KMS-11 (cell line): Measurements from ENCODE around the gene PLEKHA5.

Experiments
- H2AFZ ChIP-seq: fragments of 200-600 bp; sonication (generic); 2 replicates; pipeline ENCODE4 v1.6.1; 2016; ENCODE audit warnings: antibody characterized with exemption, mixed run types, low read depth
- H3K27ac ChIP-seq: fragments of 200-600 bp; sonication (generic); 2 replicates; pipeline ENCODE4 v1.6.1; 2016; ENCODE audit warnings: mild to moderate bottlenecking, mixed run types
- H3K27me3 ChIP-seq: fragments of 200-600 bp; sonication (generic); 2 replicates; pipeline ENCODE4 v1.6.1; 2017; ENCODE audit warnings: mild to moderate bottlenecking, low read depth, mixed run types, moderate library complexity; ENCODE audit not compliant: insufficient read depth
- H3K36me3 ChIP-seq: fragments of 200-600 bp; sonication (generic); 2 replicates; pipeline ENCODE4 v1.6.1; 2017; ENCODE audit warnings: mild to moderate bottlenecking, mixed run types; ENCODE audit not compliant: insufficient read depth
- H3K4me1 ChIP-seq: fragments of 200-600 bp; sonication (generic); 2 replicates; pipeline ENCODE4 v1.6.1; 2016; ENCODE audit warnings: mild to moderate bottlenecking, low read depth, mixed run types; ENCODE audit not compliant: poor library complexity, severe bottlenecking
- H3K4me2 ChIP-seq: fragments of 200-600 bp; sonication (generic); 2 replicates; pipeline ENCODE4 v1.7.0; 2016; ENCODE audit warnings: mild to moderate bottlenecking, mixed run types
- H3K4me3 ChIP-seq: fragments of 200-600 bp; sonication (generic); IDR thresholded peaks from 2 replicates; pipeline ENCODE4 v1.6.1; 2017; ENCODE audit warnings: low read depth, low read length, mixed read lengths; ENCODE audit not compliant: insufficient read depth
- H3K79me2 ChIP-seq: fragments of 200-600 bp; sonication (generic); 2 replicates; pipeline ENCODE4 v1.6.1; 2016; ENCODE audit warnings: low read depth, mixed run types; ENCODE audit not compliant: insufficient read depth
- H3K9ac ChIP-seq: fragments of 200-600 bp; sonication (generic); 2 replicates; pipeline ENCODE4 v1.6.1; 2016; ENCODE audit warnings: mild to moderate bottlenecking, mixed run types
- H4K20me1 ChIP-seq: fragments of 200-600 bp; sonication (generic); 2 replicates; pipeline ENCODE4 v1.6.1; 2016; ENCODE audit warnings: mild to moderate bottlenecking, mixed run types; ENCODE audit not compliant: insufficient read depth
- TF ChIP-seq, protein P1 (sequence below): fragments of 200-600 bp; sonication (generic); conservative IDR thresholded peaks from 2 replicates; pipeline ENCODE4 v1.6.1; 2017; ENCODE audit warnings: low read depth, mild to moderate bottlenecking, antibody characterized with exemption, low read length, moderate library complexity, mixed read lengths

The PLEKHA5 gene

DNA sequence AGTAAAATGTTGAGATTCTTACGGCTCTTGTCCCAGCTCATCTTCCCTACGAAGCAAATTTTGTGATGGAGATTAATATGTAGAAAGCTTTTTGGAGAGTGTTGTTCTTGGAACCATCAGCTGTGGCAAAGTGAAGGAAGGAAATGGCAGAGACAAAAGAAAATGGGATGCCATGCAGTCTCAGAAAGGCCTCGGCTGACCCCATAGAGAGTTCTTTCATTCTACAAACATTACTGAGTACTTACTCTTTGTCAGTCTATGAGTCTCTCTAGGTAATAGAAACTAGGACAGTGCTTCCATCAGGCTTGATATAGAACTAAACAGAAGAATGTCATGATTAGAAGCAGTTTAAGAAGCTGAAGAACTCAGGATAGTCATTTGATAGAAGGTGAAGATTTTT, 134.1 kb downstream of the PLEKHA5 start:
- no peak overlapping the region for H3K4me2 ChIP-seq
- no peak overlapping the region for H3K9ac ChIP-seq
- no peaks in the 10 kb centered on the region for H3K36me3 ChIP-seq
- no peak overlapping the region for H3K27ac ChIP-seq
- no peaks in the 10 kb centered on the region for H3K4me1 ChIP-seq
- no peak overlapping the region for H2AFZ ChIP-seq
- TF ChIP-seq, protein P1, sequence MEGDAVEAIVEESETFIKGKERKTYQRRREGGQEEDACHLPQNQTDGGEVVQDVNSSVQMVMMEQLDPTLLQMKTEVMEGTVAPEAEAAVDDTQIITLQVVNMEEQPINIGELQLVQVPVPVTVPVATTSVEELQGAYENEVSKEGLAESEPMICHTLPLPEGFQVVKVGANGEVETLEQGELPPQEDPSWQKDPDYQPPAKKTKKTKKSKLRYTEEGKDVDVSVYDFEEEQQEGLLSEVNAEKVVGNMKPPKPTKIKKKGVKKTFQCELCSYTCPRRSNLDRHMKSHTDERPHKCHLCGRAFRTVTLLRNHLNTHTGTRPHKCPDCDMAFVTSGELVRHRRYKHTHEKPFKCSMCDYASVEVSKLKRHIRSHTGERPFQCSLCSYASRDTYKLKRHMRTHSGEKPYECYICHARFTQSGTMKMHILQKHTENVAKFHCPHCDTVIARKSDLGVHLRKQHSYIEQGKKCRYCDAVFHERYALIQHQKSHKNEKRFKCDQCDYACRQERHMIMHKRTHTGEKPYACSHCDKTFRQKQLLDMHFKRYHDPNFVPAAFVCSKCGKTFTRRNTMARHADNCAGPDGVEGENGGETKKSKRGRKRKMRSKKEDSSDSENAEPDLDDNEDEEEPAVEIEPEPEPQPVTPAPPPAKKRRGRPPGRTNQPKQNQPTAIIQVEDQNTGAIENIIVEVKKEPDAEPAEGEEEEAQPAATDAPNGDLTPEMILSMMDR: no peak
- no peaks in the 10 kb centered on the region for H3K27me3 ChIP-seq
- H3K79me2 ChIP-seq: no peaks in the 10 kb centered on the region
- H4K20me1 ChIP-seq: no peaks in the 10 kb centered on the region
- no peak overlapping the region for H3K4me3 ChIP-seq

DNA sequence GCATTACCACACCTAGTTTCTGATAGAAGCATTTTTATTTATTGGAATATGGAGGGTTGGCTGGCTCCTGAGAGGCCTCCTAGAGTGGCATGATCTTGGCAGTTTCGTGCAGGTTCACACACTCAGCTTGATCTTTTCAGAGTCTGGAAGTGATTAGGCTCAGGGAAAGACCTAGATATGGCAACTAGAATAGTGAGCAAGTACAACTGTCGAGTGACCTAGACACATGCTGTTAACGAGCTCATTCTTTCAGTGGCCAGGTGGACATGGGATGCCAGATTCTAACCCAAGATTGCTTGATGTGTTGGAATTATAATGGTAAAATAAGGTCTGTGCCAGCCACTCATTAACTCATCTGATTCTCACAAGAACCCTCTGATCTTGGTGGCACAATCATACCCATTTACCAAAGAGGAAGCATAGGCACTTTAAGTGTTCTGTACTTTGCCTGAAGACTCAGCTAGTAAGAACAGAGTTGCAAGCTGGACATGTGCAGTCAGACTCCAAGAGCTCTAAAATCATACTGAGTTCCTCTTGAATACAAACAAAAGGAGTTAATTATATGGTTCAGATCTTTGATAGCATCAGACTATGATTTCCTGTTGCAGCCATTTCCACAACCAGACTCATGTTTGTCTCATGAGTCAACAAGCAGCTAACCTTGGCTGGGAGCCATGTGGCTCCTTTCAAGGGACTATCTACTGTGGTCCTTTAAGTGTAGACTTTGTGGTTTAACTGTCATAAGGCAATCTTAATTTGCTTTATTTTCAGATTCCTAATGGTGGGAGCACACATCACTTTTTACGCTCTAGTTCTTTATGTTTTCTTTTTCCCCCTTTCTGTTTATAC, 144.2 kb downstream of the PLEKHA5 start:
- Histone ChIP-seq H4K20me1 (no peaks in the 10 kb centered on the region), H3K4me2 (no peak overlapping the region), H3K4me3 (no peak overlapping the region), H3K9ac (no peak overlapping the region), H3K4me1 (no peaks in the 10 kb centered on the region), H3K27ac (no peak overlapping the region), H3K79me2 (no peaks in the 10 kb centered on the region), H3K27me3 (no peaks in the 10 kb centered on the region), H2AFZ (no peak overlapping the region), H3K36me3 (no peaks in the 10 kb centered on the region)
- TF ChIP-seq, protein P1: no peak

- TF ChIP-seq, protein P1: no peak
- Histone ChIP-seq H3K27ac (no peak overlapping the region), H3K4me1 (no peaks in the 10 kb centered on the region), H3K4me2 (no peak overlapping the region), H3K36me3 (no peaks in the 10 kb centered on the region), H2AFZ (no peak overlapping the region), H4K20me1 (no peaks in the 10 kb centered on the region), H3K9ac (no peak overlapping the region), H3K27me3 (no peaks in the 10 kb centered on the region), H3K4me3 (no peak overlapping the region), H3K79me2 (no peaks in the 10 kb centered on the region)
Observed at GRCh38 chr12:19276767-19277166, 147.2 kb downstream of the PLEKHA5 start.

DNA sequence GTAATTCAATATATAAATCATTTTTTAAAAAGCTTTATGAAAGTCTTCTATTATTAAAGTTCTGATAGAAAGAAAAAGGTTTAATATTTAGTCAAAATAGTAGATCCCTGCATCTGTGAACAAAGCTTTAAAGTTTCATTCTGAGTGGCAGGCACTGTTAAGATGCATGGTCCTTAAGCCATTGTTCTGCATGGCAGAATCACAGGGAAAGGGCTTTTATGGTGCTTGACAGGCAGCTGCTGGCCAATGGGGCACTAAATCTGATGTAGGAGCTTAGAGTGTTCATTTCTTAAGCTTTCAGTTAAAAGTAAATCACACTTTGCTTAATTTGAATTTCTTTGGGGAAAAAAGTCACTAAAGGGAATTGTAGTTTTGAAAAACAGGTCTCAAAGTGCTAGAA, 148.2 kb downstream of the PLEKHA5 start:
- Histone ChIP-seq H4K20me1 (no peaks in the 10 kb centered on the region), H3K9ac (no peak overlapping the region), H3K4me3 (no peak overlapping the region), H3K4me2 (no peak overlapping the region), H3K36me3 (no peaks in the 10 kb centered on the region), H3K4me1 (no peaks in the 10 kb centered on the region), H3K27me3 (no peaks in the 10 kb centered on the region), H3K27ac (no peak overlapping the region), H3K79me2 (no peaks in the 10 kb centered on the region), H2AFZ (no peak overlapping the region)
- TF ChIP-seq, protein P1: no peak
